PC-3 (cell line): Measurements from ENCODE around the gene NOTCH1. TPM values are rescaled to one million over a fixed set of nuclear protein-coding genes. Genes with fewer than 3 reads are reported as not detected.

Experiments
- ATAC-seq: fragments of 200-7000 bp; cut with Tn5 transposase; 2 replicates; pipeline ENCODE4 v1.9.1; 2020; ENCODE audit warnings: mild to moderate bottlenecking, moderate library complexity
- BruUV-seq: library from RNA; stranded (reverse); fragments of 400-500 nt; replicated peaks from 2 replicates; lab custom pipeline; 2021; lab: Mats Ljungman, UMichigan
- CTCF ChIA-PET: fragments of 300-600 bp; sonication (Branson Sonifier 250); formaldehyde crosslinking; loops from one replicate; lab custom pipeline; 2022; ENCODE audit warnings: antibody characterized with exemption; lab: Charles Lee
- POLR2A ChIA-PET: fragments of 300-600 bp; sonication (Branson Sonifier 250); formaldehyde crosslinking; loops from one replicate; lab custom pipeline; 2022; ENCODE audit warnings: antibody characterized with exemption; ENCODE audit not compliant: unreplicated experiment; lab: Charles Lee
- DNase-seq: peaks from one replicate; pipeline ENCODE4 v3.0.0-alpha.2; 2015
- H2AFZ ChIP-seq: fragments of 300-600 bp; sonication (generic); 2 replicates; pipeline ENCODE4 v1.6.0; 2016; ENCODE audit warnings: antibody characterized with exemption, low read length
- H3F3A ChIP-seq: fragments of 300-600 bp; sonication (generic); one replicate; pipeline ENCODE4 v1.6.0; 2017; ENCODE audit warnings: antibody characterized with exemption, low read length, control low read depth, mild to moderate bottlenecking; ENCODE audit not compliant: unreplicated experiment
- H3K27ac ChIP-seq: fragments of 300-600 bp; sonication (generic); 2 replicates; pipeline ENCODE4 v1.5.1; 2016; ENCODE audit warnings: mild to moderate bottlenecking, low read length
- H3K27me3 ChIP-seq: fragments of 300-600 bp; sonication (generic); 2 replicates; pipeline ENCODE4 v1.6.1; 2016; ENCODE audit warnings: low read length, mixed read lengths
- H3K36me3 ChIP-seq: fragments of 300-600 bp; sonication (generic); 2 replicates; pipeline ENCODE4 v1.6.1; 2016; ENCODE audit warnings: low read depth, mixed run types, low read length, mixed read lengths
- H3K4me1 ChIP-seq: fragments of 300-600 bp; sonication (generic); 2 replicates; pipeline ENCODE4 v1.5.1; 2016; ENCODE audit warnings: low read length; ENCODE audit not compliant: insufficient read depth
- H3K4me2 ChIP-seq: fragments of 300-600 bp; sonication (generic); 2 replicates; pipeline ENCODE4 v1.6.0; 2016; ENCODE audit warnings: low read length
- H3K4me3 ChIP-seq: fragments of 300-600 bp; sonication (generic); 2 replicates; pipeline ENCODE4 v1.5.1; 2016; ENCODE audit warnings: mild to moderate bottlenecking, low read length, mixed read lengths
- H3K79me2 ChIP-seq: fragments of 300-600 bp; sonication (generic); 2 replicates; pipeline ENCODE4 v1.6.1; 2017; ENCODE audit warnings: low read length, mixed read lengths
- H3K9ac ChIP-seq: fragments of 300-600 bp; sonication (generic); 2 replicates; pipeline ENCODE4 v1.6.0; 2016; ENCODE audit warnings: mild to moderate bottlenecking, low read length
- H3K9me2 ChIP-seq: fragments of 300-600 bp; sonication (generic); replicated peaks from 2 replicates; pipeline ENCODE4 v1.6.1; 2016; ENCODE audit warnings: mixed run types, low read length, mixed read lengths
- H3K9me3 ChIP-seq: fragments of 300-600 bp; sonication (generic); 2 replicates; pipeline ENCODE4 v1.6.1; 2016; ENCODE audit warnings: low read length, mixed read lengths
- H4K20me1 ChIP-seq: fragments of 300-600 bp; sonication (generic); 2 replicates; pipeline ENCODE4 v1.6.1; 2016; ENCODE audit warnings: low read length, mixed read lengths
- EZH2 ChIP-seq: fragments of 300-600 bp; sonication (generic); IDR thresholded peaks from one replicate; pipeline ENCODE4 v1.6.1; 2017; ENCODE audit warnings: antibody characterized with exemption, mild to moderate bottlenecking, low read length; ENCODE audit not compliant: unreplicated experiment
- EZH2phosphoT487 ChIP-seq: fragments of 300-600 bp; sonication (generic); IDR thresholded peaks from 2 replicates; pipeline ENCODE4 v1.6.1; 2018; ENCODE audit warnings: mild to moderate bottlenecking, antibody characterized with exemption, low read length, borderline replicate concordance
- intact Hi-C: fragments of 100-400 bp; cut with micrococcal nuclease; formaldehyde crosslinking; loops from 2 replicates; pipeline ENCODE4 v1.9.0; 2023
- total RNA-seq: library from RNA; depleted of rRNA; stranded (reverse); fragments of >200 nt; gene quantifications from 2 replicates; pipeline ENCODE4 v1.2.3, GENCODE V29; 2014
- TF ChIP-seq, protein P1 (sequence below): fragments of 300-600 bp; sonication (generic); conservative IDR thresholded peaks from 2 replicates; pipeline ENCODE4 v1.5.1; 2017; ENCODE audit warnings: antibody characterized with exemption, low read depth, mild to moderate bottlenecking, low read length

NOTCH1 gene
- total RNA-seq, 1 experiment from 2014 or later, result 14.3 TPM

DNA sequence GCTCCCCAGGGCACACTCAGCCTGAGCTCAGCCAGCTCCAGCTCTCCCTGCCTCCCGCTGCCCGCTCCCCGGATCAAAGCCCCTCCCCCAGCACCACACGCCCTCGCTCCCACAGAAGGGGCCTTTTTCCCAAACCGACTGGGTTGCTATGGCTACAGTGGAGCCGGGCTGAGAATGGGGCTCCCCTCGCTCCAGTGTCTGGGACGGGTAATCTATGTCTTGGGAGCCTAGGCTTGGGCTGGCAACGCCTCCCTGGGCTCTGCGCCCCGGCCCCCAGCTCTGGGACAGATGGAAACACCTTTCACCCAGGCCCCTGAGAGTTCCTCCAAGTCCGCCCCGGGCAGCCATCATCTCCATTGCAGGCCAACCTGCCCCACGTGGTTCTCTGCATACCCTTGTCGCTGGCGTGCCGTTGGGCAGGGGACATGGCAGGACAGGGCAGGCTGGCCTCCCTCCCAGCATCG, 29.6 kb downstream of the NOTCH1 start:
- ATAC-seq (no peak), DNase-seq (no peak)
- ChIA-PET POLR2A (no interaction called here), CTCF (no interaction called here)
- Histone ChIP-seq H4K20me1 (no peaks in the 10 kb centered on the region), H3K9me2 (no peaks in the 10 kb centered on the region), H3K36me3 (peaks cover 2% of the 10 kb centered on the region; the same call in 1 of the 2 replicates), H3K9me3 (no peaks in the 10 kb centered on the region), H3K79me2 (no peaks in the 10 kb centered on the region), H3K4me1 (no peaks in the 10 kb centered on the region), H3K4me3 (no peak overlapping the region), H3K4me2 (no peak overlapping the region), H2AFZ (no peak overlapping the region), H3K27ac (no peak overlapping the region), H3K27me3 (no peaks in the 10 kb centered on the region), H3F3A (no peaks in the 10 kb centered on the region), H3K9ac (no peak overlapping the region)
- TF ChIP-seq EZH2phosphoT487 (no peak), EZH2 (no peak)
- TF ChIP-seq, protein P1, sequence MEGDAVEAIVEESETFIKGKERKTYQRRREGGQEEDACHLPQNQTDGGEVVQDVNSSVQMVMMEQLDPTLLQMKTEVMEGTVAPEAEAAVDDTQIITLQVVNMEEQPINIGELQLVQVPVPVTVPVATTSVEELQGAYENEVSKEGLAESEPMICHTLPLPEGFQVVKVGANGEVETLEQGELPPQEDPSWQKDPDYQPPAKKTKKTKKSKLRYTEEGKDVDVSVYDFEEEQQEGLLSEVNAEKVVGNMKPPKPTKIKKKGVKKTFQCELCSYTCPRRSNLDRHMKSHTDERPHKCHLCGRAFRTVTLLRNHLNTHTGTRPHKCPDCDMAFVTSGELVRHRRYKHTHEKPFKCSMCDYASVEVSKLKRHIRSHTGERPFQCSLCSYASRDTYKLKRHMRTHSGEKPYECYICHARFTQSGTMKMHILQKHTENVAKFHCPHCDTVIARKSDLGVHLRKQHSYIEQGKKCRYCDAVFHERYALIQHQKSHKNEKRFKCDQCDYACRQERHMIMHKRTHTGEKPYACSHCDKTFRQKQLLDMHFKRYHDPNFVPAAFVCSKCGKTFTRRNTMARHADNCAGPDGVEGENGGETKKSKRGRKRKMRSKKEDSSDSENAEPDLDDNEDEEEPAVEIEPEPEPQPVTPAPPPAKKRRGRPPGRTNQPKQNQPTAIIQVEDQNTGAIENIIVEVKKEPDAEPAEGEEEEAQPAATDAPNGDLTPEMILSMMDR, result no peak
- no TSS peak for BruUV-seq
- intact Hi-C loops, result no loop called here

DNA sequence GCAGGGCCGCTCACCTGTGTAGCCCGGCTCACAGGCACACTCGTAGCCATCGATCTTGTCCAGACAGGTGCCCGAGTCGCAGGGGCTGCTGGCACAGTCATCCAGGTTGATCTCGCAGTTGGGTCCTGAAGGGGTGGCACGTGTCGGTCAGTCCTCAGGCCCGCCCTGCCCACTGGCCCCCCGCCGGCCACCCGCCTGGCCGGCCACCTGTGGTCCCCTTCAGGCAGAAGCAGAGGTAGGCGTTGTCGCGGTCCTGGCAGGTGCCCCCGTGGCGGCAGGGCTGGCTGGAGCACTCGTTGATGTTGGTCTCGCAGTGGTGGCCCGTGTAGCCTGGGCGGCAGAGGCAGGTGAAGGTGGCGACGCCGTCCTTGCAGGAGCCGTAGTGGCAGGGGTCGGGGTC, 30.6 kb downstream of the NOTCH1 start:
- CTCF ChIA-PET, result no interaction called here
- Histone ChIP-seq H3K4me3 (no peak overlapping the region), H3K4me2 (no peak overlapping the region), H3F3A (no peaks in the 10 kb centered on the region), H3K4me1 (no peaks in the 10 kb centered on the region), H3K9me2 (no peaks in the 10 kb centered on the region), H3K9me3 (no peaks in the 10 kb centered on the region), H3K36me3 (peaks cover 2% of the 10 kb centered on the region; the same call in 1 of the 2 replicates), H3K79me2 (no peaks in the 10 kb centered on the region), H3K9ac (no peak overlapping the region), H3K27me3 (no peaks in the 10 kb centered on the region), H2AFZ (no peak overlapping the region), H4K20me1 (no peaks in the 10 kb centered on the region), H3K27ac (no peak overlapping the region)
- intact Hi-C loops, result no loop called here
- no peak for TF ChIP-seq EZH2
- TF ChIP-seq, protein P1, result no peak
- no peak for TF ChIP-seq EZH2phosphoT487
- DNase-seq (no peak), ATAC-seq (no peak)
- POLR2A ChIA-PET, result no interaction called here
- BruUV-seq, result no TSS peak

DNA sequence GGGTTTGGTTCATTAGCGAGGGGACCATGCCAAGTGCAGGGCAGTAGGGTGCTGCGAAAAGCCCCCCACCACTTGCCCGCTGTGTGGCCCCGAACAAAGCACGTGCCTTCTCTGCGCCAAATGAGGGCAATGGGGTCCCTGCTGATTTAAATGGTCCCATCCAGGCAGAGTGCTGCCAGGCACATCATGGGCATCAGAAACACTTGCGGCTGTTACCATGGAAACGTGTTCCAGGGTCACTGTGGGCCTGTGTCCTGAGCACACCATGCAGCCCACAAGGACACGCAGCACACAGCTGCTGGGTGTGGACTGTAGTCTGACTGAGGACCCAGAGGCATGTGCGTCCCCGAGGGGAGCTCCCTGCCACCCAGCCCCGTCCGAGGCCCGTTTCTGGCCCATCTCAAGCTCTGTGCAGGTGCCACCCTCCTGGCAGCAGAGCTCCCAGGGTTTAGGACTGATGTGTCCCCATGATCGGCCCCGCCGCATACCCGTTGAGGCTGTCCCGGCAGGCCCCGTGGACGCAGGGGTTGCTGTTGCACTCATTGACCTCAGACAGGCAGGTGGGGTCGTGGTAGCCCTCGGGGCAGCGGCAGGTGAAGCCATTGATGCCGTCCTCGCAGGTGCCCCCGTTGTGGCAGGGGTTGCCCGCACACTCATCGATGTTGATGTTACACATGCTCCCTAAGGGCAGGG, 31.7 kb downstream of the NOTCH1 start:
- no peak overlapping the region for H3K4me3 ChIP-seq
- H4K20me1 ChIP-seq, result no peaks in the 10 kb centered on the region
- no peaks in the 10 kb centered on the region for H3K9me3 ChIP-seq
- H3K4me1 ChIP-seq, result no peaks in the 10 kb centered on the region
- no peak overlapping the region for H2AFZ ChIP-seq
- H3F3A ChIP-seq, result no peaks in the 10 kb centered on the region
- ChIA-PET CTCF (no interaction called here), POLR2A (no interaction called here)
- H3K9me2 ChIP-seq, result no peaks in the 10 kb centered on the region
- TF ChIP-seq EZH2 (no peak), EZH2phosphoT487 (no peak)
- TF ChIP-seq, protein P1, result no peak
- no peak overlapping the region for H3K9ac ChIP-seq
- intact Hi-C loops, result no loop called here
- ATAC-seq (no peak), DNase-seq (no peak)
- no TSS peak for BruUV-seq
- no peak overlapping the region for H3K27ac ChIP-seq
- no peaks in the 10 kb centered on the region for H3K79me2 ChIP-seq
- H3K4me2 ChIP-seq, result no peak overlapping the region
- no peaks in the 10 kb centered on the region for H3K27me3 ChIP-seq
- peaks cover 2% of the 10 kb centered on the region; the same call in 1 of the 2 replicates for H3K36me3 ChIP-seq
